GM18526 (cell line): ENCODE results near the gene ECT2.

ENCODE experiments used
- POLR2A ChIP-seq: IDR thresholded peaks from 3 replicates; pipeline ENCODE4 v1.6.1; 2011; ENCODE audit not compliant: insufficient read length; ENCODE audit errors: extremely low read depth

Gene ECT2

DNA sequence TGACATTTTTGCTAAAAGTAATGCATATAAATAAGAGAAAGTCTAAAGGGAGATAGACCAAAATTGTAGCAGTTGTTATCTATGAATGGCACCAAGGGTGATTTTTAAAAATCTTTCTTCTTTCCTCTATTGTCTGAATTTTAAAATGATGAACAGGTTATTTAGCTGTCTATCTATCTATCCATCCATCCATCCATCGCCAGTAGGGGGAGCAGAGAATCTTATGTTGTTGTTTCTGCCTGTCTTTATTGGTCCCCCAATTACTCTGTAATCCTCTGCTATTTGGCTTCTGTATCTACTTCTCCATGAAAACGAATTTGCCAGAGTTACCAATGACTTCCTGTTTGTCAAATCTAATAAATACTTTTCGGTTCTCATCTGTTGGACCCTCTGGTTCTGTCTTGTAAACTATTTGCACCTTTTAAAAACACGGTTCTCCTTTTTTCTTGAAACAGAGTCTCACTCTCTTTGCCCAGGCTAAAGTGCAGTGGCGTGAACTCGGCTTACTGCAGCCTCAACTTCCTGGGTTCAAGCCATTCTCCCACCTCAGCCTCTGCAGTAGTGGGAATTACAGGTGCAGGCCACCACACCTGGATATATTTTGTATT, 86.0 kb downstream of the ECT2 start:
- TF ChIP-seq POLR2A = no peak

DNA sequence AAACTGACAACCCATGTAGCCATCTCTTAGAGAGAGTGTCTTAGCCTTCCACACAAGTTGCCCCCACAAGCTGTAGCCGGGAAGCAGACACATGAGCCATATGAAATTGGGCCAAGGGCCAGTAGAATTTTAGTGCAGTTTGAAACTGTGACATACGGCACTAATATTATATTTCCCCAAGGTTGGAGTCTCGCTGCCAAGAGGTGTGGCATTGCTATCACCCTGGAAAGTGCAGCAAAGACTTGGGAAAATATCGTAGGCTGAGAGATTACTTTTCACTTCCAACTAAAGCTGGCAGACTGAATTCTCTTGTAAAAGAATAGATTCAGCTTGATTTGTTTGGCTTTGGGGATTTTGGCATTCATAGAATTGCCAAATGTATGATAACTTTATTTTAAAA, 89.2 kb downstream of the ECT2 start:
- TF ChIP-seq POLR2A = no peak

DNA sequence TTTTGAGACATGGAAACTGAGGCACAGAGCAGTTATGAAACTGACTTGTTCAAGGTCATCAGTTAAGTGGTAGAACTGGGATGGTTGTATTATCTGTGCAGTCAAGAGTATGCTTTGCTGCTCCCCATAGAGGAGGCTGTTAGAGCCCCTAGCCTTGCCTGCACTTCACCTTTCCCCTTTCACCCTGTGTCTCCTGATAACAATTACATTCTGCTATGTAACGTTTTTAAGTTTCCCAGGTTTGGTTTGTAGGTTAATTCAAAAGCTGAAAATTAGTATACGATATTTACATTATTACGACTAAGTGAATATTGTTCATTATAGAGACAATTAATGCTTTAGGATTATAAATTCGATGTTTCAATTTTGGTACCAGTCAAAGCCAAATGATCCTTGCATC, 89.9 kb downstream of the ECT2 start:
- TF ChIP-seq POLR2A = no peak

DNA sequence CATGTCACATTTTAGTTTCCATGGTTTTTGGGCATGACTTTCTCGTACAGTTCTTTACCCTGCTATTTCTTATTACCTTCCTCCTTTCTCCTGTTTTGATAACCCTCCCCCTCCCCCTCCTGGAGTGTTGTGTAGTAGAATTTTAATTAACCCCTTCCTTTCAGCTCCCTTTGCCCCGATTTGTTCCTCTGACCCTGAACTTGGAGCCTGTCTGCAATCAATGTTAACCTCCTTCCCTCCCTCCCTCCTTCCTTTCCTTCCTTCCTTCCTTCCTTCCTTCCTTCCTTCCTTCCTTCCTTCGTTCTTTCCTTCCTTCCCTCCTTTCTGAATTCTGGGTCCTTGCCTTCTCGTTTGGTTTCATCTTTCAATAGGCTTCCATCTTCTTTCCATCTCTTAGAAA, 90.4 kb downstream of the ECT2 start:
- no peak for TF ChIP-seq POLR2A

DNA sequence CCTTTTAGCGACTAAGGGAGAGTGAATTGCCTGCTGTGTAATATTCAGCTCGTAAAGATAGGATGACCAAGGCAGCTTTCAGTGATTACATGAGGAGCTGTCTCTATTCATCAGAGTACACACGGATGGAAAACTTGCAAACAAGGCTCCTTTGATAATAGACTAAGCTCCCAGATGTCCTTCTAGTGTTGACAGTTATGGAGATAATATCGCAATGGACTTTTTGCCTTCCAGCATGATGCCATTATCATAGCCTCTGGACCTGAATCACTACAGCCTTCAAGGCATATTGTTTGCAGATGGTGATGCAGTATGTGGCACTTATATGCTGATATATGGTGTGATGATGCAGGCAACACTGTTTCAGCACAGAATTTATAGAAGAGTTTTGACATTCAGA, 93.9 kb downstream of the ECT2 start:
- TF ChIP-seq POLR2A = no peak

DNA sequence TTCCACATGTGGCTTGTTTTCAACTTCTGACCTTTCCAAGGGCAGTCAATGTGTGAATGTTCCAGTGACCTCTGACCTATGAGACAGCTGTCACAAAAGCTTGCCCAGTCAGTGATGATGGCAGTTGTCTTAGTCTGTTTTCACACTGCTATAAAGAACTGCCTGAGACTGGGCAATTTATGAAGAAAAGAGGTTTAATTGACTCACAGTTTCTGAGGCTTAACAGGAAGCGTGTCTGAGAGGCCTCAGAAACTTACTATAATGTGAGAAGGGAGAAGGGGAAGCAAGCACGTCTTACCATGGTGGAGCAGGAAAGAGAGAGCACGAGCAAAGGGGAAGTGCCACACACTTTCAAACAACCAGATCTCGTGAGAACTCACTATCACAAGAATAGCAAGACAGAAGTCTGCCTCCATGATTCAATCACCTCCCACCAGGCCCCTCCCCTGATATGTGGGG, 95.6 kb downstream of the ECT2 start:
- TF ChIP-seq POLR2A = no peak

DNA sequence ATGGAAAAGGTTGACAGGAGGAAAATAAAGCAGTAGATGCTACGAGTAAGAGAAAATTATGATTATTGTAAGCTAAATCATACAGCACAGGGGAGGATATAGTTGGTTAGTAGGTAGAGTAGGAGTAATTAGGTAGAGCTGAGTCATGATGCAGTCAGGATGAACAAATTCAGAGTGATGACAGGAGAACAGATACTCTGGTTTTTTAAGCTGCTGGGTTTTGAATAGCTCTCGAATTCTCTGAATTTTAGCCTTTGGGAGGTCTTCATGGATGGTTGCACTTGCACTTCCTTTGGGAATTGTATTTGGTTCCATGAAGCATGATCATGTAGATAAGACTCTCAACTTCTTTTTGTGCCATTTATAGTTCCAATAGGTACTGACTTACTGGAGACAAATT, 96.2 kb downstream of the ECT2 start:
- TF ChIP-seq POLR2A = no peak

DNA sequence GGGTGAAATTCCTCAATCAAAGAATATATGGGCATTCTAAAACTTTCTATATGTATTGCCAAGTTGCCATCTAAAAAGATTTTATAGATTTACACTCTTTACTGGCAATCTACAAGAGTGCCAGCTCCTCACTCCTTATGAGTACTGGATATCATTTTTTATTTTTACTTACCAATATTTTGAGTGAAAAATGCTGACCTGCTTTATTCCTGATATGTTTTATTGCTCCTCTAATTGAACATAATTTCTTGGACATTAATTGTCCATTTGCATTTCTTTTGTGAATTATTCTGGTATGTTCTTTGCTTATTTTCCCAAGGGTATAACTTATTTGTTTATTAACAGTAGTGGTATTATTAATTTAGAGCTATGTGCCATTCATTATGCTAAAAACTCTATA, 96.8 kb downstream of the ECT2 start:
- no peak for TF ChIP-seq POLR2A

DNA sequence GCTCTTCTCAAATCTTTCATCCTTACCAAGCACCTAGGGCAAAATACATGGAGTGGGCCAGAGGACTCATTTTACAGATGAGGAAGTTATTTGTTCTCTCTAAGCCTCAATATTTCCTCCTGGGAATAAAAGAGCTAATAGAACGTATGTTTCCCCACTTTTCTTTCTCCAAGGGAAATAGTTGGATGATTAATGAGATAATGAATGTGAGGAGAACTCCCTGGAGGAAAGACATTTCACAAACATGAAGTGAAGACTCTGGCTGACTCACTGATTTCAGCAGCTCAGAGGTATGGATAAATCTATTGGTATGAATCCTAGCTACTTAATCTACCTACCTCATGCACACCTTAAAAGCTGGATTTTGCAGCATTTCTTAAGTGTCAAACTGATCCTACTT, 98.4 kb downstream of the ECT2 start:
- no peak for TF ChIP-seq POLR2A

DNA sequence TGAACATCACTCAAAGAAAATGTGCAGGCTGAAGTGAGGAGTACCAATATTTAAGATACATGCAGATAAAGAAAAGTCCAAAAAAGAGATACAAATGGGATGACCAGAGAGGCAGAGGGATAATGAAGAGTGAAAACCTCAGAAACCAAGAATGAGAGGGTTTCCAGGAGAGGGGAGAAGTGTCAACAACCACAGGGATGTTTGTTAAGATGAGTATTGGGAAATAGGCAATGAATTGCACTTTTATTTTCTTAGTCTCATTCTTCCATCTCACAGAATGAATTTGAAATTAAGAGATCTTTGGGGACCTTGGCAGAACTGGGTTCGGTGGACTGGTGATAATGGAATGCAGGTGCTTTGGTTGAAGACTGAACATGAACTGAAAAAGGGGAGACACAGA, 102.5 kb downstream of the ECT2 start:
- no peak for TF ChIP-seq POLR2A

DNA sequence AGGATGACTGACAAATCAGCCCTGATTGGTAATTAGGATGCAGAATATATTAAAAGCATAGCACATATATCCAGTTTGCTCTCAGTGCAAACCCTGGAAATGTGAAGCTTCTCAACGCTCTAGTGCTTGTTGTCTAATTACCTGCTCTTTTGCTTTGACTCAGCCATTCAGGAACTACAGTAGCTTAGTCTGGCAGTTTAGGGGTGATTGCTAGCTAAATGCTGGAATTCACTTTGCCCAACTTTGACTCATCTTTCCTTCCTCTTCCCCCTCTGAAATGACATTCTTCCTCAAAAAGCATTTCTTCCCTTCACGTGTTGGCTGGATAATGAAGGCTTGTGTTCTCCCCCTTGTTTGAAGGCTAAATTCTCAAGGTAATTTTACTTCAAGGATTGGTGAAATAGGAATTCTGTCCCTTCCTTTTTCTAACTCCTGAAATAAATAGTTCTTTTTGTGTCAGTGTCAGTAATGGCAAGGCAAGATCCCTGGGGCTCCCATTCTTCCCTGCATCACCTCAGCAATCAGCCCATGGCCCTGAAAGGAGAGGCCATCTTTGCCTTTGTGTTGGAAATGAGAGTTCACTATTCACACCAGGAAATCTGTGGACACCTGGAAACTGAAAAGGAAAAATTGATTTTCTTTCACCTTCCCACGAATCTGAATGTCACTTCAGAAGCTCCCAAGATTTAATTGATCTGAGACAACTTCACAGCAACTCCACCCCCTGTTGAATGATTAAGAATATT, 103.6 kb downstream of the ECT2 start:
- no peak for TF ChIP-seq POLR2A

DNA sequence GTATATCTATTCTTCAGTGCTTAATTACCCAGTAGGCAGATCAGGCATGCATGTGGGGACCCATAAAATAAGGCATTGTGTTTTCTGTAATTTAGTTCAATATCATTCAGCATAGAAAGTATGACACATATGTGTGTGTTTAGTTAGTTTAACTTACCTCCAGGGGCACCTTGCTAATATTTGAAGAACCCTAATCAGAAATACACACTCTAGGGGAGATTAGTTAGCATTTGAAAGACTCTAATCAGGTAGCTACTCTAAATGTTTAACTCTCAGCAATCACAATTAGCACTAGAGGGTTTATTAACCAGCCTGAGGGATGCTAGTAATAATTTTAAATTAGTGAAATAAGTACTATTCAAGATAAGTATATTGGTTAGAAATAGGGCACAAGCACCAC, 104.5 kb downstream of the ECT2 start:
- no peak for TF ChIP-seq POLR2A

DNA sequence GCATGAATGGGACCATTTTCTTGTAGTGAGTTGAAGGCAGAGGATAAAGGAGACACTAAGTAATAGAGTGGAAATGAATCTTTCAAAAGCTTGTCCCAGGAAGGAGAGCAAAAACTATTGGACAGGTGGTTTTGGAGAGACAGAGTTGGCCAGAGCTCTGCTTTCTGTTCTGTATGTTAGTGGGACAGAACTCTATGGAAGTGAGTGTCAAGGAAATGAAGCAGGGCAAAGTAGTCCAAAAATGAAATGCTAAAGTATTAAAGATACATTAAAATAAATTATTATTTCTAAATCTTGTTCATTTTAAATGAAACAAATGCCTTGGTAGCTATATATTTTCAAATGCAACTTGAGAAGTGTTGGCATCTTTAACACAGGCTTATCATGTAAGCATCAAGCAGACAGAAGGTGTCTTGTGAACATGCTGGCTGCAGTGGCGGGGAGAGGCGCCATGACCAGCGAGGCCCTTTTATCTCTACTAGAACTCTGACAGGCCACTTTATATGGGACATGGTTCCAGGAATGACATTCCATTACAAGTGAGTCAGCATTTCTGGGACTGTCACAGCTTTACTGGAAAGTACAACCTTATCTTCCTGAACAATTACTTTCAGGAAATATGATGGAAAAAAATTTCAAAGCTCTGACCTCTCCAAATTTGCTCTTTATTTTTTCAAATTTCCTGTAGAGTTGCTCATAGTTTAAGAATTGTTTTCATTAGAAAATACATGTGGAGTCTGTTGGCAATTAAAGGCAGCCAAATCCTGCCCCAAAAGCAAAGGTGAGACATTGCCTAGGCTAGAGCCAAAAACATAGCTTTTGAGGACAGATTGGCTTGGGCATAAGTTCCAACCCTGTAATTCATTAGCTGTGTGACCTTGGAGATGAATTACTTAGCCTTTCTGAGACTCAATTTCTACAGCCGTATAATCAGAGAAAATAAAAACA, 106.5 kb downstream of the ECT2 start:
- TF ChIP-seq POLR2A = no peak

DNA sequence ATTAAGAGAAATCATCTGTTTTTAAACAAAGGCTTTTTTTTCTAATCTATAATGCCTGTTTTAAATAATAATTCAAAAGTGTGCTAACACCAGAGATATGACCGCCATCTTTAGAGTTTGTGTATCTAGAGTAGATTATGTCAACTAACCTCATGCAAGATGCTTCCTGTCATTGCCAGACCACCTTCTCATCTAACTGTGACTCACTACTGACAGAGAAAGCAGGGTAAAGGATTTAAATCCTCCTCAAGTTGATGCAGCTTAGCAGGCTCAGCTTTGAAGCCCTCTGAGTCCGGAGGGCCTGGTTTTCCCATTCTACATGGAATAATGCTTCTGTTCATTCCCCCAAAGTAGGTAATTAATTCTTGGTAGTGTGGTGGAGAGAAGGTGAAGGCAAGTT, 108.5 kb downstream of the ECT2 start:
- TF ChIP-seq POLR2A = no peak

DNA sequence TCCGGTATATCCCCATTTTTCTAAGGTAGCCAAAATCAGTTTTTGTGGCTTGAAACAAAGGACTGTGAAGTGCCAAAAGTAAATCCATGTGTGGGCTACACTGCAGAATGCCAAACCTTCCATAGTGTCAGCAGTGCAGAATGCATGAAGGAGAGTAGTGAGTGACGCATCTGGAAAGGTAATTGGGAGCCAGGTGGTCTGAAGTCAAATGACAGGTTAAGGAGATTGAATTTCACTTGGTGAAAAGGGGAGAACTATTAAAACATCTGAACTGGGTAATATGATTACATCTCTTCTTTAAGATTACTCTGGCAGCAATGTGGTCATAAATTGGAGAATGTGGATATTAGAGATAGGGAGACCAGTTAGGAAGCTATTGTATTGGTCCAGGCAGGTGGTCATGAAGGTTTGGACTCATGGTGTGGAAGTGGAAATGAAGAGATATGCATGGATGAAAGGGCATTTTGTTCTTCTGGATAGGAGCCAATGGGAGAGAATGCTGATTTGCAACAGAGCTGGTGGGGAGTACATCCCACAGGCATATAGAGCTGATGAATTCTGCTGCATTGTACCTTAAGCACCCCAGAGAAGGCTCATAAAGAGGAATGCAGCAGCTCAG, 118.2 kb downstream of the ECT2 start:
- TF ChIP-seq POLR2A = no peak
